GM18505 (cell line): Measurements from ENCODE around the gene CES3.
"Not testable (repeated sequence)": the region's sequence is repeated elsewhere in the genome, so short reads cannot be mapped to it uniquely, and the experiment has no call there.

Experiments
- ATAC-seq: cut with Tn5 transposase; IDR thresholded peaks from one replicate; pipeline ENCODE4 v1.9.1; 2021; ENCODE audit not compliant: unreplicated experiment
- POLR2A ChIP-seq: IDR thresholded peaks from 4 replicates; pipeline ENCODE4 v1.6.1; 2011; ENCODE audit warnings: borderline replicate concordance; ENCODE audit not compliant: insufficient read depth, insufficient read length; ENCODE audit errors: extremely low read depth

CES3 gene

DNA sequence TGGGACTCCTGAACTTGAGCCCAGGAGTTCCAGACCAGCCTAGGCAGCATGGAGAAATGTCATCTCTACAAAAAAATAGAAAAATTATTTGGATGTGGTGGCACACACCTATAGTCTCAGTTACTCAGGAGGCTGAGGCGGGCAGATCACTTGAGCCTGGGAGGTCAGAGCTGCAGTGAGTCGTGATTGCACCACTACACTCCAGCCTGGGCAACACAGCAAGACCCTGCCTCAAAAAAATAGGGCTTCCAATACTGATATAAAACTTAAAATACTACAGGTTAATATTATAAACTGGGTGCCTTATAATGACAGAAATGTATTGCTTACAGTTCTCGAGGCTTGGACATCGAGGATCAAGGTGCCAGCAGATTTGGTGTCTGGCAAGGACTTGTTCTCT lies 15.1 kb upstream of the CES3 start:
- TF ChIP-seq POLR2A: no peak

DNA sequence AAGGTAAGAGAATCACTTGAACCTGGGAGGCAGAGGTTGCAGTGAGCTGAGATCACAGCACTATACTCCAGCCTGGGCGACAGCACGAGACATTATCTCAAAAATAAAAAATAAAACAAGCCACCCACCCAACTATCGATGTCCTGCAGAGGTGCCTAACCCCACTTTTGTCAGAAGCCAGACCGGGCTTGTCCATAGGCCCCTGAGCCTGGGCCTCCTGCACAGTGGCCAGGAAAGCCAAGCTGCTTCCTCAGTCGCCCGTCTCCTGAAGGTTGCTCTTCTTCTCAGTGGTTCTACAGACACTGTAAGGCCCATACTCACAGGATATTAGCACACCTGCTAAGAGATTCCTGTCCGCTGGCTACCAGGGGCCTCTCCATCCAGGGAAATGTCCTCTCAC lies 14.5 kb upstream of the CES3 start:
- no peak for TF ChIP-seq POLR2A
- no peak for ATAC-seq

More for the DNA sequence above, 15.1 kb upstream of the CES3 start:
- ATAC-seq: no peak

DNA sequence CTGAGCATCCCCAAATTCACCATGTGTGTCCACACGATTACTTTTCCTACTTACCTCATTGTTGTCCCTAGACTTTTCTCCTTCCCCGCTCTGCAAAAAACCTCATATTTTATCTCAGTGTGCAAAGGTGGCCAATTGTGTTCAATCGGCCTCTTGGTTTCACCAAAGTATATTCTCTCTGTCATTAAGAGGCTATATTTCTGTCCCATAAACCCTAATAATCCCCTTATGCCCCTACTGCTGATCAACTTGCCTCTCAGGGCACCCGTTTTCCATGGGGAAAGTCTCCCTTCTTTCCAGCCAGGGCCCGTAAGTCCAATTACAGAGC lies 14.1 kb upstream of the CES3 start:
- no peak for ATAC-seq
- TF ChIP-seq POLR2A: no peak

DNA sequence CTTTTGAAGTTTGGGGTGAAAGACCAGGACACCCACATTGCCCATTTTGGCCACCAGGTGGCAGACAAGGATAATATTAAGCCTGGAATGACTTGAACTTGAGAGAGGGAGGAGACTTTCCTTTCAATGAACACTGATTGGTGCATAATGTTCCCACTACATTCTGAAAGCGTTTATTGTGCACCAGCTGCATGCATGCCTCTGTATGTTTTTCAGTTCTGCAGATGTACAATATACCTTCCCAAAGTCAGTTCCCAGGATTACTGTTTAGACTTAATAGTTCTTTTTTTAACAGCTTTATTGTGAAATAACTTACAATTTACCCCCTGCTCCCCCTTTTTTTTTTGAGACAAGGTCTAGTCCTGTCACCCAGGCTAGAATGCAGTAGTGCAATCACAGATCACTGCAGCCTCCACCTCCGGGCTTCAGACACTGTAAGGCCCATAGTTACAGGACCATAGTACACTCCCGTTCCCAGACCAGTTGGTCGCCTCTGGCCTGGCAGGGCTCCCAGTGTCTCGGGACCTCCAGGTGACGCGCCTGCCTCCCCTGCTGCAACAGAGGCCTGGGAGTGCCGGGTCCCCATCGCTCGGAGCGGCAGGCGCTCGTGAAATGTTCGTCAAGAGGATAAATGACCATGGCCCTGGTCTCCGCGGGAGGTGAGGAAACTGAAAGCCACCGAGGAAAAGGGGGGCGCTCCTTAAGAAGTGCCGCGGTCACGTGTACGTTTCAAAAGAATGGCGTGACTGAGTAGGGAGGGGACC lies 13.6 kb upstream of the CES3 start:
- no peak for TF ChIP-seq POLR2A
- peak; percentile 47 for ATAC-seq

DNA sequence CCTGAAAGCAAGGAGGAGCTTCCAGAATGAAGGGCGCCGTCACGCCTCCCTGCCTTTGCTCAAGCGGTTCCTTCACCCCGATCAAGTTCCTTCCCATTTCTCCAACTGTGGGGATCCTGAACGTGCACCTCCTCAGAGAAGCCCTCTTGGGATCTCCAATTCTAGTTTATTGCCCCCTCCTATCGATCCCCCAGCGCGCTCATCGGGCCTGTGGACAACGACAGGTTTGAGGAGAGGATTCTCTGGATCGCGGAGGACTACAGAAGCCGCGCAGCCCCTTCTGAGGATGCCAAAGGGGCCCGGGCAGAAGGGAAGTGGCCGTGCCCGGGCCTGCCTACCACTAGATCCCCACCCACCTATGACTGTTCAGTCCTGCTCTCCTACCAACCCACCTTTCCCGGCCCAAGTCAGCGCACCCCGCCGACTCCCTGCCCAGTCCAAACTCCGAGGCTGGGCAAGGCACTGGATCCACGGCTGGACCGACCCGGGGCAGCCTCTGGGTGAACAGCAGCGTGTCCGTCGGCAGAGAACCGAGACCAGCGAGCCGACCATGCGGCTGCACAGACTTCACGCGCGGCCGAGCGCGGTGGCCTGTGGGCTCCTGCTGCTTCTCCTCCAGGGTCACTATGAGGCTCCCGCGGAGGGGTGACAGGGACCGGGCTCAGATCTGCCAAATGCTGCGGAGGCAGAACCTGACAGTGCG lies 12.8 kb upstream of the CES3 start:
- no peak for ATAC-seq
- TF ChIP-seq POLR2A: no peak

DNA sequence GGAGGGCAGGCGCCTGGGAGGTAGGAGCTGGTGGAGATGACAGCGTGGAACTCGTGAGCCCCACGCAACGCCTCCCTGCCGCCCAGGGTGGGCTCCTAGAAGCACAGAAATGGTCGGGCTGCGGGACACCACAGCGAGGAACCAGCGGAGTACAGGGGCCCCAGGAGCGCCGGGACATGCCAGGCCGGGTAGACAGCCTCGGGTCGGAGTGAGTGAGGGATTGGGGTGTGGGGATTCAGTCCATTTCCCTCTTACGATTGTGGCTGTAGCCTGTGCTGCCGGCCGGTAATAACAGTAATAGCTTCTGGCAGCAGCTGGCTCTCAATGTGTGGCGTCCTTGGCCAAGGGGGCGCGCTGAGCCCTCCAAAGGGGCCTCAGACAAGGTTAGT lies 12.2 kb upstream of the CES3 start:
- no peak for ATAC-seq
- TF ChIP-seq POLR2A: no peak

DNA sequence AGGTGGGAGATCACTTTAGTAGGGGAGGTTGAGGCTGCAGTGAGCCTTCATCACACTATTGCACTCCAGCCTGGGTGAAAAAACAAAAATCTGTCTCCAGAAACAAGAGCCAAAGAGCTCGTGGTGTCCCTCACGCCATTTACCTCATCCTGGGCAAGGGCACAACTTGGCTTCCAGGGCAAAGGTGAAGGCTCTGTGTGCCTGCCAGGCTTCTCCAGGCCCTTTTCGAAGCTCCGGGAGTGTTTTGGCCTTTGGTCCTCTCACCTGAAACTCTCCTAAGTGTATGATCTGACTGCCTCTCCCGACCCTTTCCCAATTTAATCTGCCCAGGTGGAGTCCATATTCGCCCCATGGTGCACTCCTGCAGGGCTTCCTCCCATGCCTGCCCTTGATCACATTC lies 11.6 kb upstream of the CES3 start:
- no peak for TF ChIP-seq POLR2A
- no peak for ATAC-seq

DNA sequence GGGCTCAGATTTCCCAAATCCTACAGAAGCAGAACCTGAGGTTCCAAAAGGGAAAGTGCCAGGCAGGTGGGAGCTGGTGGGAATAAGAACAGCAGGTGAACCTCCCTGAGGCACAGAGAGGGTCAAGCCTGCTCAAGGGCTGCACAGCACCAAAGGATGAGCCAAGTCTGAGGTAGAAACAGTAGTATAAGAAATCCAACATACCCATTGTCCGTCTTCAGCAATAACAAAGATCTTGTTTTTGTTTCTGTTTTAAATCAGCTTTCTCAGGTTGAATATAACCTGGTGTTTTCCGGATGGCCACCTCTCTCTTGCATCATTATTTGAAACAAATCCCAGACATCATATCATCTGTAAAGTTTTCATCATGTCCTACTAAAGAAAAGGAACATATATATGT lies 10.6 kb upstream of the CES3 start:
- no peak for ATAC-seq

DNA sequence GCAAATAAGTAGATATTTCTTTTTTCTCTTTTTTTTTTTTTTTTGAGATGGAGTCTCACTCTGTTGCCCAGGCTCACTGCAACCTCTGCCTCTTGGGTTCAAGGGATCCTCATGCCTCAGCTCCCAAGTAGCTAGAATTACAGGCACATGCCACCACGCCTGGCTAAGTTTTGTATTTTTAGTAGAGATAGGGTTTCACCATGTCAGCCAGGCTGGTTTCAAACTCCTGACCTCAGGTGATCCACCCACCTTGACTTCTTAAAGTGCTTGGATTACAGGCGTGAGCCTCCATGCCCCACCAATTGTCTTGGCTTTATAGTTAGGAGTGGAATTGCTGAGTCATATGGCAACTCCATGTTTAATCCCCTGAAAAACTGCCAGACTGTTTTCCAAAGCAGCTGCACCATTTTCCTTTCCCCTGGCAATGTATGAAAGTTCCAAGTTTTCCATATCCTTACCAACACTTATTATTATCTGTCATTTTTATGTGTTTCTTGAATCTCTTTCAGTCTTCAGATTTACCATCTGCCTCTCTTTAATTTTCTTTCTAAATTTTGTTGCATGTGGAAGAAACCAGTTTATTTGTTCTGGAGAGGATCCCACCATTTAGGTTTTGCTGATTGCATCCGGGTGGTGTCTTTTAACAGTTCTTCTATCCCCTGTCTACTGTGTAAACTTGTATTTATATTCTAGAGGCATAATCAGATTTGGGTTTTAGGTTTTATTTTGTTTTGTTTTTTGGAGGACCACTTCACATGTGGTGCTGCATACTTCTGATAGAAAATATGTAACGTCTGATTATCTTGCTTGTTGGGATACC lies 9.9 kb upstream of the CES3 start:
- ATAC-seq: no peak

More for the DNA sequence above, 10.6 kb upstream of the CES3 start:
- no peak for TF ChIP-seq POLR2A

DNA sequence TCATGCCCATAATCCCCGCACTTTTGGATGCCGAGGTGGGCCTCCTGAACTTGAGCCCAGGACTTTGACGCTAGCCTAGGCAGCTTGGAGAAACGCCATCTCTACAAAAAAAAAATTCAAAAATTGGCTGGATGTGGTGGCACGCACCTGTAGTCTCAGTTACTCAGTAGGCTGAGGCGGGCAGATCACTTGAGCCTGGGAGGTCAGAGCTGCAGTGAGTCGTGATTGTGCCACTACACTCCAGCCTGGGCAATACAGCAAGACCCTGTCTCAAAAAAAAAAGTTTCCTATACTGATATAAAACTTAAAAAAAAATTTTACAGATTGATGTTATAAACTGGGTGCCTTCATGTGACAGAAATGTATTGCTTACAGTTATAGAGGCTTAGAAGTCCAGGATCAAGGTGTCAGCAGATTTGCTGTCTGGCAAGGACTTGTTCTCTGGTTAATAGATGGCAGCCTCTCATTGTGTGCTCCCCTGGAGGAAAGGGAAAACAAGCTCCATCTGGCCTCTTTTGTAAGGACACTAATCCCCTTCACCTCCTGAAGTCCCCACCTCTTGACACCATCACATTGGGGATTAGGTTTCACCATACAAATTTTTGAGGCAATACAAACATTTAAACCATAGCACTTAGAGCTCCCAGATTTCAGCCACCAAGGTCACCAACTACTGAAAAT lies 8.5 kb upstream of the CES3 start:
- TF ChIP-seq POLR2A: no peak
- ATAC-seq: no peak

More for the DNA sequence above, 9.9 kb upstream of the CES3 start:
- no peak for TF ChIP-seq POLR2A

DNA sequence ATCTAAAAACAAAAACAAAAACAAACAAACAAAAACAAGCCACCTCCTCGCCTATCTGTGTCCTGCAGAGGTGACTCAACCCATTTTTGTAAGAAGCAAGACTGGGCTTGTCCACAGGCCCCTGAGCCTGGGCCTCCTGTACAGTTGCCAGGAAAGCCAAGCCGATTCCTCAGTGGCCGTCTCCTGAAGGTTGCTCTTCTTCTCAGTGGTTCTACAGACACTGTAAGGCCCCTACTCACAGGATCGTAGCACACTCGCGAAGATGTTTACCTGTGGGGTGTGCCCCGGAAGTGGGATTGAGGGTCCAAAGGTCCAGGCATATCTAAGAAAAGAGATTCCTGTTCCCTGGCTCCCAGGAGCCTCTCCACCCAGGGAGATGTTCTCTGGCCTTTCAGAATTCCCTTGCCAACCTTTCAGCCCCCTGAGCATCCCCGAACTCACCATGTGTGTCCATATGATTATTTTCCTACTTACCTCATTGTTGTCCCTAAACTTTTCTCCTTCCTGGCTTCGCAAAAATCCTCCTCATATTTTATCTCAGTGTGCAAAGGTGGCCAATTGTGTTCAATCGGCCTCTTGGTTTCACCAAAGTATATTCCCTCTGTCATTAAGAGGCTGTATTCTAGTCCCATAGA lies 7.5 kb upstream of the CES3 start:
- no peak for ATAC-seq
- no peak for TF ChIP-seq POLR2A

DNA sequence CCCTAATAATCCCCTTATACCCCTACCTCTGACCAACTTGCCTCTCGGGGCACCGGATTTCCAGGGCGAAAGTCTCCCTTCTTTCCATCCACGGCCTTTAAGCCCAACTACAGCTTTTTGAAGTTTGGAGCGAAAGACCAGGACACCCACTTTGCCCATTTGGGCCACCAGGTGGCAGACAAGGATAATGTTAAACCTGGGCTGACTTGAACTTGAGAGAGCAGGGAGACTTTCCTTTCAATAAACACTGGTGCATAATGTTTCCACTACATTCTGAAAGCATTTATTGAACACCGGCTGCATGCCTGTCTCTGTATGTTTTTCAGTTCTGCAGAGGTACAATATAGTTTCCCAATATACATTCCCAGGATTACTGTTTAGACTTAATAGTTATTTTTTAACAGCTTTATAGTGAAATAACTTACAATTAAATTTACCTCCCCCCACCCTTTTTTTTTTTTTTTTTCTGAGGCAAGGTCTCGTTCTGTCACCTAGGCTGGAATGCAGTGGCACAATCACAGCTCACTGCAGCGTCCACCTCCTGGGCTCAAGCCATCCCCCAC lies 6.9 kb upstream of the CES3 start:
- no peak for TF ChIP-seq POLR2A
- no peak for ATAC-seq

DNA sequence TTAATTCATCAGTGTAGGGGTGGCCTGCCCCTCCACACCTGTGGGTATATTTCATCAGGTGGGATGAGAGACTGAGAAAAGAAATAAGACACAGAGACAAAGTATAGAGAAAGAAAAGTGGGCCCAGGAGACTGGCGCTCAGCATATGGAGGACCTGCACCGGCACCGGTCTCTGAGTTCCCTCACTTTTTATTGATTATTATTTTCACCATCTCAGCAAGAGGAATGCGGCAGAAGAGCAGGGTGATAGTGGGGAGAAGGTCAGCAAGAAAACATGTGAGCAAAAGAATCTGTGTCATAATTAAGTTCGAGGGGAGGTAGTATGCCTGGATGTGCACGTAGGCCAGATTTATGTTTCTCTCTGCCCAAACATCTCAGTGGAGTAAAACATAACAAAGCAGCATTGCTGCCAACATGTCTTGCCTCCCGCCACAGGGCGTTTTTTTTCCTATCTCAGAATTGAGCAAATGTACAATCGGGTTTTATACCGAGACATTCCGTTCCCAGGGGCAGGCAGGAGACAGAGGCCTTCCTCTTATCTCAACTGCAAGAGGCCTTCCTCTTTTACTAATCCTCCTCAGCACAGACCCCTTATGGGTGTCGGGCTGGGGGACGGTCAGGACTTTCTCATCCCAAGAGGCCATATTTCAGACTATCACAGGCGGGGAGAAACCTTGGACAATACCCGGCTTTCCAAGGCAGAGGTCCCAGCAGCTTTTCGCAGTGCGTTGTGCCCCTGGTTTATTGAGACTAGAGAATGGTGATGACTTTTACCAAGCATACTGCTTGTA lies 5.5 kb upstream of the CES3 start:
- not testable (repeated sequence) for ATAC-seq

DNA sequence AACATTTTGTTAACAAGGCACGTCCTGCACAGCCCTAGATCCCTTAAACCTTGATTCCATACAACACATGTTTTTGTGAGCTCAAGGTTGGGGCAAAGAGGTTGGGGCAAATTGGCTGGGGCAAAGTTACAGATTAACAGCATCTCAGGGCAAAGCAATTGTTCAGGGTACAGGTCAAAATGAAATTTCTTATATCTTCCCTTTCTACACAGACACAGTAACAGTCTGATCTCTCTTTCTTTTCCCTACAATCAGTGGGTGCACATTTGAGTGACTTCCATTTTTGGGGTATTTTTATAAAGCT lies 5.0 kb upstream of the CES3 start:
- ATAC-seq: not testable (repeated sequence)
